G401 (cell line): ENCODE measurements around the gene ZNF432. TPM values are rescaled to one million over a fixed set of nuclear protein-coding genes. Genes with fewer than 3 reads are reported as not detected.
A peak's percentile ranks its signal among the peaks of the same experiment; 100 is the strongest.
"Not testable (repeated sequence)": the region's sequence is repeated elsewhere in the genome, so short reads cannot be mapped to it uniquely, and the experiment has no call there.

Experiments used
- DNase-seq: peaks from one replicate; pipeline ENCODE4 v3.0.0-alpha.2; 2015; ENCODE audit warnings: low spot score
- in situ Hi-C: cut with HindIII; loops from 2 replicates; pipeline ENCODE4 v1.10.0; 2016; ENCODE audit warnings: low sequenced_read_pairs, mixed read lengths
- total RNA-seq: library from RNA; depleted of rRNA; stranded (reverse); fragments of >200 nt; shearing (Covaris generic); gene quantifications from 2 replicates; pipeline ENCODE4 v1.2.3, GENCODE V29; 2014; rRNA removed

Gene ZNF432
- 6.5 and 14.4 TPM in 2 replicates for total RNA-seq

GRCh38 chr19:52048555-52049501, at the start of gene ZNF432:
Gene ZNF432 (minus strand): TSS chr19:52048838. CDS start chr19:52046868, 1,970 bp downstream.
- in situ Hi-C loops, result no loop called here
- peak; percentile 93 for DNase-seq

DNA sequence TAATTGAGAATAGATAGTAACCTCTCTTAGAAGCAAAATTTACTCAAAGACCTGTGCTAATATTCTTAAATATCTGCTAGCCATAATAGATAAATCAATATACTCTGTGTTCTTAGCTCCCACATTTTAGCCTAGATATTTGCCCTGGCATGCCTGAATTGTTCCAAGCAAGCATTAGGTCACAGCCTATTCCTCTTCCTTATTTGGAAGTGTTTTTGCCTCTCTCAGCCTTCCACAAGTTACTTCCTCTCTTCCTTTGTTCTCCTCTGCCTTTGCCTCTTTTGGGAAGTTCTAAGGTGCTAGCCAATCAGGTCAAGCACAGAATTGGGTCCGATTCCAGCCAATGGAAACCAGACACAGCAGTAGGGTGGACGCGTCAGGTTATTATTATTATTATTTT, 47.8 kb upstream of the ZNF432 start:
- in situ Hi-C loops, DNase-seq: not testable (repeated sequence)

- DNase-seq, result peak; percentile 97
- in situ Hi-C loops, result no loop called here
These were observed 46.8 kb upstream of the ZNF432 start, which contains the start of gene ZNF841 for GRCh38 chr19:52095172-52096014. Gene ZNF841 (minus strand): TSS chr19:52095765. CDS start chr19:52084801, 10,964 bp downstream.

- in situ Hi-C loops, result no loop called here
These were observed 46.0 kb upstream of the ZNF432 start for GRCh38 chr19:52094526-52095130.

DNA sequence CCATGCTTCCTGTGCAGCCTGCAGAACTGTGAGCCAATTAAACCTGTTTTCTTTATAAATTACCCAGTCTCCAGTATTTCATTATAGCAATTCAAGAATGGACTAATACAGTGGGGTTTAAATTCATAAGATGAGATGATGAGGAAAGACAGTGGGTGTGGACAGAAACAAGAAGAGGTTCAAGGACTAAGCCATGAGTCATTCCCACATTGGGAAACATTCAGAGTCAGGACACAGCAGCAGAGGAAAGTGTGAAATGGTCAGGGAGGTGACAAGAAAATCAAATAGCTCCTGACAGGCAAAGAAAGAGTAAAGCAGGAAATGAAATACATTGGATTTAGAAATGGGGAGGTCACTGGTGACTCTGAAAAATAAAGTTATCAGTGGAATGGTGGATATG, 37.8 kb upstream of the ZNF432 start:
- no peak for DNase-seq
- in situ Hi-C loops, result no loop called here

More at GRCh38 chr19:52094526-52095130, 46.0 kb upstream of the ZNF432 start:
- no peak for DNase-seq

GRCh38 chr19:52070496-52070895, 21.9 kb upstream of the ZNF432 start:
- in situ Hi-C loops, result no loop called here
- DNase-seq, result no peak

DNA sequence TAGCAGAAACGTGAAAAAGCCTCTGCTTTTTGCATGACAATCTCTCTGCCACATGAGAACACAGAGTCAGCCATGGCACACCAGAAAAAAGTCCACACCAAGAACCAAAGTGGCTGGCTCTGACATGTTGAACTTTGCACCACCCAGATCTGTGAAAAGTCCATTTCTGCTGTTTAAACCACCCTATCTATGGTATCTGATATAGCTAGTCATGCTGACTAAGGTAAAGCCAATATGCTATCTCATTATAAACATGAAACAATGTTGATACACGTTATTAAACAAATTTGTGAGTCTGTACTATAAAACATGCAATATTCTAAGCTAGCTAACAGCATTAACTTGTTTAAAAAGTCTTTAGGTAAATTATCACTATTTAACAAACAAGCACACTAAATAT, 21.0 kb upstream of the ZNF432 start:
- DNase-seq, result no peak
- in situ Hi-C loops, result no loop called here

- in situ Hi-C loops, result no loop called here
- DNase-seq, result no peak
These were observed 17.7 kb upstream of the ZNF432 start for GRCh38 chr19:52066258-52066863.

DNA sequence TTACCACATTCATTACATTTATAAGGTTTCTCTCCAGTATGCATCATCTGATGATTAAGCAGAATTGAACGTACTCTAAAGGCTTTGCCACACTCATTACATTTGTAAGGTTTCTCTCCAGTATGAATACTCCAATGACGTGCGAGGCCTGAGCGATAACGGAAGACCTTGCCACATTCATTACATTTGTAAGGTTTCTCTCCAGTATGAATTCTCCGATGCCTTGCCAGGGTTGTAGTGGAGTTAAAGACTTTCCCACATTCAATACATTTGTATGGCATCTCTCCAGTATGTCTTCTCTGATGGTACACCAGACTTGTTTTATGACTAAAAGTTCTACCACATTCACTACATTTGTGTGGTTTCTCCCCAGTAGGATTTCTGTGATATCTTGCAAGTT, 16.8 kb upstream of the ZNF432 start:
- in situ Hi-C loops, result no loop called here
- DNase-seq, result no peak

- in situ Hi-C loops, DNase-seq: not testable (repeated sequence)
These were observed 7.8 kb upstream of the ZNF432 start for GRCh38 chr19:52056480-52056879.

- in situ Hi-C loops, DNase-seq: not testable (repeated sequence)
These were observed 3.1 kb upstream of the ZNF432 start for GRCh38 chr19:52051736-52052135.

DNA sequence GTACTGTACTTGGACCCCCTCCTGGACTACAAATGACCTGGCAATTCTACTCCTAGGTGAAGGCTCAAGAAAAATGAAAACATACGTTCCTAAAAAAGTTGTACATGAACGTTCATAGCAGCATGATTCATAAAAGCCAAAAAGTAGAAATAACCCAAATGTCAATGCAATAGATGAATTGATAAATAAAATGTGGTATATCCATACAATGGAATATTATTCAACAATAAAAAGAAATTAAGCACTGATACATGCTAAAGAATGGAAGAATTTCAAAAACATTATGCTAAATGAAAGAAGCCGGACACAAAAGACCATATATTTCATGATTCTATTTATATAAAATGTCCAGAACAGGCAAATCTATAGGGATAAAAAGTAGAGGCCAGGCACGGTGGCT, 9.5 kb downstream of the ZNF432 start:
- no peak for DNase-seq
- in situ Hi-C loops, result no loop called here

DNA sequence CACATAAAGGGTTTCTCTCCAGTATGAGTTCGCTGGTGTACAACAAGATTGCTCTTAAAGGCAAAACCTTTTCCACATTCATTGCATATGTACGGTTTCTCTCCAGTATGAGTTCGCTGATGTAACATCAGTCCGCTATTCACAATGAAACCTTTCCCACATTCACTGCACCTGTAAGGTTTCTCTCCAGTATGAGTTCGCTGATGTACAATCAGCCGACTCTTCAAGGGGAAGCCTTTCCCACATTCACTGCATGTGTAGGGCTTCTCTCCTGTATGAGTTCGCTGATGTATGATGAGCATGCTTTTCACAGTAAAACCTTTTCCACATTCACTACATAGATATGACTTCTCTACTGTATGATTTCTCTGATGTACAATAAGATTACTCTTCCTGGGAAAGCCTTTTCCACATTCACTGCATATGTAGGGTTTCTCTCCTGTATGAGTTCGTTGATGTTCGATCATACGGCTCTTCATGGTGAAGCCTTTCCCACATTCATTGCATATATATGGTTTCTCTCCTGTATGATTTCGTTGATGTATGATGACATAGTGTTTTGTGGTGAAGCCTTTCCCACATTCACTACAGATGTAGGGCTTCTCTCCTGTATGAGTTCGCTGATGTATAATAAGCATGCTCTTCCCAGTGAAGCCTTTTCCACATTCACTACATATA, 14.4 kb downstream of the ZNF432 start:
- in situ Hi-C loops, result no loop called here
- DNase-seq, result no peak

- in situ Hi-C loops, result no loop called here
- no peak for DNase-seq
These were observed 19.9 kb downstream of the ZNF432 start for GRCh38 chr19:52028780-52029123.

- peak; percentile 94 for DNase-seq
- in situ Hi-C loops, result no loop called here
These were observed 20.4 kb downstream of the ZNF432 start, which contains the start of gene ZNF614 for GRCh38 chr19:52028027-52028779. Gene ZNF614 (minus strand): TSS chr19:52028379. CDS start chr19:52025745, 2,634 bp downstream.

DNA sequence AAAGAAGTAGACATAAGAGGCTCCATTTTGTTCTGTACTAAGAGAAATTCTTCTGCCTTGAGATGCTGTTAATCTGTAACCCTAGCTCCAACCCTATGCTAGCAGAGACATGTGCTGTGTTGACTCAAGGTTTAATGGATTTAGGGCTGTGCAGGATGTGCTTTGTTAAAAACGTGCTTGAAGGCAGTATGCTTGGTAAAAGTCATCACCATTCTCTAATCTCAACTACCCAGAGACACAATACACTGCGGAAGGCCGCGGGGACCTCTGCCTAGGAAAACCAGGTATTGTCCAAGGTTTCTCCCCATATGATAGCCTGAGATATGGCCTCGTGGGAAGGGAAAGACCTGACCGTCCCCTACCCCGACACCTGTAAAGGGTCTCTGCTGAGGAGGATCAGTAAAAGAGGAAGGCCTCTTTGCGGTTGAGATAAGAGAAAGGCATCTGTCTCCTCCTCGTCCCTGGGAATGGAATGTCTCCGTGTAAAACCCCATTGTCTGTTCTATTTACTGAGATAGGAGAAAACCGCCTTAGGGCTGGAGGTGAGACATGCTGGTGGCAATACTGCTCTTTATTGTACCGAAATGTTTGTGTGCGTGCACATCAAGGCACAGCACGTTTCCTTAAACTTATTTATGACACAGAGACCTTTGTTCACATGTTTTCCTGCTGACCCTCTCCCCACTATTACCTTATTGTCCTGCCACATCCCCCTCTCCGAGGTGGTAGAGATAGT, 22.2 kb downstream of the ZNF432 start:
- in situ Hi-C loops, DNase-seq: not testable (repeated sequence)

DNA sequence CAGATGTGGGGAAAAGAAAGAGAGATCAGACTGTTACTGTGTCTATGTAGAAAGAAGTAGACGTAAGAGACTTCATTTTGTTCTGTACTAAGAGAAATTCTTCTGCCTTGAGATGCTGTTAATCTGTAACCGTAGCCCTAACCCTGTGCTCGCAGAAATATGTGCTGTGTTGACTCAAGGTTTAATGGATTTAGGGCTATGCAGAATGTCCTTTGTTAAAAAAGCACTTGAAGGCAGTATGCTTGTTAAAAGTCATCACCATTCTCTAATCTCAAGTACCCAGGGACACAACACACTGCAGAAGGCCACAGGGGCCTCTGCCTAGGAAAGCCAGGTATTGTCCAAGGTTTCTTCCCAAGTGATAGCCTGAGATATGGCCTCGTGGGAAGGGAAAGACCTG, 24.2 kb downstream of the ZNF432 start:
- in situ Hi-C loops, DNase-seq: not testable (repeated sequence)
